MV-4-11 (cell line): ENCODE results near the gene ARHGEF12.

Source experiments
- DNase-seq: peaks from one replicate; lab custom pipeline; 2025; lab: John Stamatoyannopoulos, UW

ARHGEF12 gene

GRCh38 chr11:120516461-120517389 lies 180.5 kb downstream of the ARHGEF12 start:
- DNase-seq, result no peak

DNA sequence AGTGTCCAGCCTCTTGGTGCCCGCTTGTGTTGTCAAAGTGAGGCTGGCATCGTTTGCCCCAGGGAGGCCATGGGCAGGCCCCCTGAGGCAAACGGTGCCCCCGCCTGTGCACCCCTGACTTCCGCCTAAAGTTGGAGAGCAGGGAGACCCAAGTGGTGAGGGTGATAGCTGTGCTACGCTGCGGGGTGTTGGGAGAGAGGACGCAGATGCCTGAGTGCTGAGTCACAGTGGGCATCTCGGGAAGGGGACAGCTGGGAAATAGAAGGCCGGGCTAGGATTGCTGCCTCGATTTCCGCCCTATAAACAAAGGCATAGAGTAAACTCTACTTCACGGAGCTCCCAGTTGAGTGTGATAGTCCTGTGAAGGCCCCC lies 181.2 kb downstream of the ARHGEF12 start:
- DNase-seq, result no peak

DNA sequence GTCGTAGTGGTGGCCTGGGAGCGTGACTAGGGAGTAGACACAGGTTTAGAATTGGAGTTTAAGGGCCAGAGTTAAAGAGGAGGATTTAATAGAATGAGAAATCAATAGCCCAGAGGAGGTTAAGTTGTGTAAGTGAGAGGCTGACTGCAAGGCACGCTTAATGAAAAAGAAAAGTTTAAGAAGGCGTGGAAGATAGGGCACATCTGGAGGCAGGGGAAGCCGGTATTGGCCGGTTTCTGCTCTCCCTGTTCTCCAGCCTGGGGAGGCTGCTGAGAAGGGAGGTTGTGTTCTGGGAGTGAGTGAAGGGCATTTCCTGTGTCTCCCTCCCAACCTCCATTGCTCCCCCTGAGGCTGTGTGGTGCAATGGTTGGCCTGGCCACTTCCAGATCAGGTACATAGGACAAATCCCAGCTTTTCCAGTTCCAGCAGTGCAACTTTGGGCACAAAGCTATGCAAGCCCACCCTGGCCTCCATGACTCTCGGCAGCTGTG lies 181.6 kb downstream of the ARHGEF12 start:
- no peak for DNase-seq

- no peak for DNase-seq
Observed at GRCh38 chr11:120518356-120518755, 182.1 kb downstream of the ARHGEF12 start.

GRCh38 chr11:120519474-120519873 lies 183.3 kb downstream of the ARHGEF12 start:
- no peak for DNase-seq

DNA sequence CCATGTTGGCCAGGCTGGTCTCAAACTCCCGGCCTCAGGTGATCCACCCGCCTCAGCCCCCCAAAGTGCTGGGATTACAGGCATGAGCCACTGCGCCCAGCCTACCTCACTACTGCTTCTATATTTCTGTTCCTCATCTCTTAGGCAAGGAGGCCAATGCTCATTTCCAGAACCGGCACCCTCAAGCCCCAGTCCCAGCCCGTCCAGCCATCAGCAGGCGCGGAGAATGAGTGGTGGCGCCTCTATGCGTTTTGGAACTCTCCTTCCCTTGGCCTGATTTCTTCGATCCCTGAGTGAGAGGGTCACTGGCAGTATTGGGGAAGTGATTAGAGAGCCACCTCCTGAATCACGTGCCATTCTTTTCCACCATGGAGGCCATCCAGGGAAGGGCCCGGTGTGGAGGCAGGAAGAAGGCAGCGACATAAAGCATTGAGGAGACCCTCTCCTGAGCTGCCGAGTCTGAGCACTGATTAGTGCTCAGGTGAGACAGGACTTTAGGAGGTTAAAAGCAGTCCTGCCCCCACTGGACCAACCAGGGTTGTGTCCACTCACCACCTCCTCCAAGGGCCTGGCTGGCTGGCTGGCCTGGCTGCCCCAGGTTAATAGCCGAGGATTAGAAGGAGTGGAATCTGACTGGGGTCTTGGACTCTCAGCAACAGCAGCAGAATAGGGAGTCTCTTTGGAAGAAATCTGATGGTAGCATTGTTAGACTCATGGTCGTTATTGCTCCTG lies 184.0 kb downstream of the ARHGEF12 start:
- no peak for DNase-seq

DNA sequence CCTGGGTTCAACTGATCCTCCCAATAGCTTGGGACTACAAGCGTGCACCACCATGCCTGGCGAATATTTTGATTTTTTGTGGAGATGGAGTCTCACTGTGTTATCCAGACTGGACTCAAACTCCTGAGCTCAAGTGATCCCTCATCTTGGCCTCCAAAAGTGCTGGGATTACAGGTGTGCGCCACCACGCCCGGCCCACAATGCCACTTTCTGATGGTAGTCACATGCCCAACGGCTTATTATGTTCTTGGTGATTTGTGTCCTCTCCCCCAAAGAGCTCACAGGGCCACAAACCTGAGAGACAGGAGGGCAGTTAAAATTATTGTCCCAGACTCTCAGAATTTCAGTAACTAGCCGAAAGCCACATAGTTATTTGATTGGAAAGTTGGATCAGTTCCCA lies 185.0 kb downstream of the ARHGEF12 start:
- no peak for DNase-seq

DNA sequence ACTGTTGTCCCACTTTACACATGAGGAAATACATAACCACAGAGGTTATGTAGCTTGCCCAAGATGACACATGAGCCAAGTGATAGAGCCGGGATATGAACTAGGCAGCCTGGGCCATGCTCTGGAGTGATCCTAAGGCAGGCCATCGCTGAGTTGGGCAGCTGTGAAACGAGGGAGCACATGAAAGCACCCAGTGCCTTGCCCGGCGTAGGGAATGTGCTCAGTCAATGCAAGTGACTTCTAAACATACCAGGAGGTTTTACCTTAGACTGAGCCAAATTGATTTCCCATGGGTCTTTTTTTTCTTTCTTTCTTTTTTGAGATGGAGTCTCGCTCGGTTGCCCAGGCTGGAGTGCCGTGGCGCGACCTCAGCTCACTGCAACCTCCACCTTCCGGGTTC lies 185.8 kb downstream of the ARHGEF12 start:
- DNase-seq, result no peak

GRCh38 chr11:120522736-120523135 lies 186.5 kb downstream of the ARHGEF12 start:
- DNase-seq, result no peak

GRCh38 chr11:120523196-120523595 lies 187.0 kb downstream of the ARHGEF12 start:
- DNase-seq, result no peak

DNA sequence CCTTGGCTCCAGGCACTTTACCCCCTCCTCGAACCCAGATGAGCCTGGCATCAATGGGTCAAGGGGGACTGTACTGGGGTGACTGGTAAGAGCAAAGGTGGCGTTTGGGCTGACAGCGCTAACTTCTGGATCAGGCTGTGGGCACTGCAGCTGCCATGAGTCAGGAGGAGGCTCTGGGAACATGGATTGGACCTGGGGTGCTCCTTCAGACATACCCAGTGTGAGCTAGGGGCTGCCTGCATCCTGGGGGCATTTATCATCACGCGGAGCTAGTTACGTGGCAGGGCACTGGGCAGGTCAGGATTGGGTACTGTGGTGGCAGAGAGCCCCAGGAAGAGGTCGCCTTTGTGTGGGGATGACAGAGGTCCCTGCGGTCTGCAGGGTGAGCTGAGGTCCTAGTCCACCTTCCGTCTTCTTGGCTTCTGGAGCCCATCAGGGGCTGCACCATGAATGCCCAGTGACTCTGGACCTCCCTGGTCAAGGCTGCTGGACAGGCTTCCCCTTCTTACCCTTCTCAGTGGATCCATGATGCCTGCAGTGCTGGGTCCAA lies 188.4 kb downstream of the ARHGEF12 start:
- DNase-seq, result no peak

GRCh38 chr11:120525261-120526171 lies 189.3 kb downstream of the ARHGEF12 start:
- DNase-seq, result no peak

GRCh38 chr11:120526241-120526640 lies 190.0 kb downstream of the ARHGEF12 start:
- no peak for DNase-seq

DNA sequence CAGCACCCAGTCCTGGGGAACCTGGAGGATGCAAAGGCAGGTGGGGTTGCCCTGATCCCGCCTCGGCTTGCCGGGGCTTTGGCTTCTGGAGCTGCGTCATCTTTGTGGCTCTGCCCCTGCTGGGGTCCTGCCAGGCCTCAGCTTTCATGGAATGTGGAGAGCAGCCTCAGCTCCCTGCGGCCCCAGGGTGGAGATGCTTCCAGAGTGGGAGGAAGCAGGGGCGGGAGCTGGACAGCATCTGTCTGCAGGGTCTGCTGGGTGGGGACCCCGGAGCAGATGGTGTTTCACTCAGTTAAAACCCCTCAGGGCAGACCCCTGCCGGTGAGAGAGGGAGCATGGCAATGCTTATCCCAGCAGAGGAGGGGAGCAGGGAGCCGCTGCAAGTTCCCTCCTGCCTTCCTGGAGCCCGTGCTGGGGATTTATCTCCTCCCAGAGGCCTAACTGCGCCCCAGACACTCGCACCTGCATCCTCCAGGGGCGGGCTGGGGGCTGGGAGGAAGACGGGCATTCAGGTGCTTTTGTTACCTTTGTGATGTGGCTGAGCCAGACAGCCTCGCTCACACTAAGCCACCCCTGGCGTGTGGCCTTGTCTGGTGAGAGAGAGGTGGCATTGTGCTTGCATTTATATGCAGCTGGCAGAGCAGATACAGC lies 191.0 kb downstream of the ARHGEF12 start:
- DNase-seq, result no peak

DNA sequence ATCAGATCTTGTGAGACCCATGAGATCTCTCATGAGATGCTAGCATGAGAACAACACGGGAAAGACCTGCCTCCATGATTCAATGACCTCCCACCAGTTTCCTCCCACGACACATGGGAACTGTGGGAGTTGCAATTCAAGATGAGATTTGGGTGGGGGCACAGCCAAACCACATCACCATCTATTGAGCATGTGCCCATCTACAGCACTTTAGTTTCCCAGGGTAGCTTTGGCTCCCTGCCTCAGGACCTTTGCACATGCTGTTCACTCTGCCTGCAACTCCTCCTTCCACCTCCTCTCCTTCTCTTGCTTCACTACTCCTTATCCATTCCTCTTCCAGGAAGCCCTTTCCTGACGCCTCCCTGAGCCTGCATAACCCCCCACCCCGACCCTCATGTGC lies 192.5 kb downstream of the ARHGEF12 start:
- no peak for DNase-seq

- no peak for DNase-seq
Observed at GRCh38 chr11:120529214-120529613, 193.0 kb downstream of the ARHGEF12 start.

DNA sequence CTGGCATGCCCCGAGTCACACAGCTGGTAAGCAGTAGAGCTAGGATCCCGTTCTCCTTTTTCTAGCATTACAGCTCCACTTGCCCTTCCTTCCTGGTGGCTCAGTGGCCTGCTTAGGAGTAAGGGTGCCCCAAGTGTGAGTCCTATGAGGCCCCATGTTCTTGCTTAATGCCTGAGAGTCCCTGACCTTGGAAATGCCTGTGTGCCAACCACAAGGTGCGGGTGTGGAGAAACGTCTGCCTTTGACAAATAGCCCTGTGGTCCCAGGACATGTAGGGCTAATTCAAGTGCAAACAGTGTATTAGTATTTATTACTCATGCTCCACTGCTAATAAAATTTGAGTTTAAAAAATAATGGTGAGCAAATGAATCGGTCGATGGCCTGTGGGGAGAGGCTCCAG lies 193.7 kb downstream of the ARHGEF12 start:
- DNase-seq, result peak; percentile 16

DNA sequence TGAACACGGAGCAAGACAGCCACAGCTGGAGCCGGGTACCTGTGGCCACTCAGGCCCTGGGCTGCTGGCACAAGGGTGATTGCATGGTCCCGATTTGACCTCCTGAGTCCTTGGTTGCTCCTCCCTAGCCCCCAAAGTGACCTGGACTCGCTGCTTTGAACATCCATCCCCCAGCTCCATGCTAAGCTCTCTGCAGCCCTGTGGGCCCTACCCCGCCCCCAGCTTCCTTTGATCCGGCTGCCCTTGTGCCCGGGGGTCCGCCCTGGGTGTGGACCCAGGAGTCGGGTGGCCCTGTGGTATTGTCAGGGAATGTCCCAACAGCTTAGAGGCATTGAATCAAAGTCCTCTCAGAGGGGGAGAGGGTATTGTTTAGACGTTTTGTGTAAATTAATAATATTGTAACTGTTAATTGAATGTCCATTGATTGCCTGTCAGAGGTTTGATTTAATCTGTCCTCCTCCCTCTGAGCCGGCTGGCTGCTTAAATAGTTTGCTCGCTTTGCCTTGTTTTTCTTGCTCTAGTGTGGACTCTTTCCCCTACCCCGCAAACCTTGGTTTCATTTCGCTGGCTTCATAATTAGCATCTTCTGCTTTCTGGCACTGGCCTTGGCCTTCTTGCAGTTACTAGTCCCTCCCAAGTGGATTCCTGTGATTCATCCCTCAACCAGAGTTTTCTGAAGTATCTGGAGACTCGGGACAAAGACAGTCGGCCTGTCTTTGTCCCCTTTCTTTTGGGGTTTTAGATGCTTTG lies 196.0 kb downstream of the ARHGEF12 start:
- DNase-seq, result no peak

DNA sequence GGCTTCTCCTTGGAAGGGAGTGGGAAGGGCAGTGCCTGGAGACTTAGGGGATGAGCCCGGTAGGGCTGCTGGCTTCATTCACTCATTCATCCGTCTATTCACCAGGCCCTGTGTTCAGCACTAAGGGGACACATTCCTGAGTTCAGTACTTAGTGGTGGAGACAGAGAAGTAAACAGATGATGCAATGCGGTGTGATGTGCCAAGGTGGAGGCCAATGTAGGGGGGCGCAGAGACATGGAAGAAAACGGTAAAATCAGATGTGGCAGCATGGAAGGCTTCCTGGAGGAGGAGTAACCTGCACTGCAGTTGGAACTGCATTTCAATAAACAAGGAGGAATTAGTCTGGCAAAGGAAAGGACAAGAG lies 196.6 kb downstream of the ARHGEF12 start:
- DNase-seq, result no peak

DNA sequence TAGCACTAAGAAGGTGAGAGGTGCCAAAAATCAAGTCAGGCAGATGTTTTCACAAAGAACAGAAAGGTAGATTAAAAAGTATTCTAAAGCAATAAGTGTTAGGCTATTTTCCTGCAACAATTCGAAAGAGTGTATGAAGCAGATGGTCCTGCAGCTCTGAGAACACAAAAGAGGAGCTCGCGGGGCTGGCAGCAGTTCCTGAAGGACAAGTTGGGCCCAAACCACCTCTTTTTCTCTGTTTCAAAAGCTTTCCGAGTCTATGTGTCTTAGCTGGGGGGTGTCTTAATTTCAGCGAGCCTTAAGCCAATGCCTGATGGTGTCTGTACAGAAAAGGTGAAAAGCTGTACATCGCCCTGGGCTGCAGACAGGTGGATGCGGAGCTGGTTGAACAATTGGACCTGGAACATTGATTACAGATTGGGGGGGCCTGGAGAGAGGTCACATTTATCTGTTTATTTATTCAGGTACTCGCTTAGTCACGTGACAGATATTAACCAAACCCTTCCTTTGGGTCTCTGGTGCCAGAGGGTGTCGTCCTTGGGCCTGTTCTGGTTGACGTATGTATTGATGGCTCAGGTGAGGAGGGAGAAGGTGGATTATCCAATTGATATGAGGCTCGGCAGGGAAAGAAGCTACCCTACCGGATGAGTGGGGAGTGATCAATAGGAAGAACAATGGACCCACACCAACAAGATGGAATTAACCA lies 200.0 kb downstream of the ARHGEF12 start:
- no peak for DNase-seq
